GM20431 (cell line): ENCODE results near the gene ZNF792.
"Not testable (repeated sequence)": the region's sequence is repeated elsewhere in the genome, so short reads cannot be mapped to it uniquely, and the experiment has no call there.

Experiments
- in situ Hi-C: fragments of 300-500 bp; cut with MseI, MboI; formaldehyde crosslinking; loops from one replicate; pipeline ENCODE4 v1.15.0; 2020; ENCODE audit warnings: low sequenced_read_pairs; ENCODE audit not compliant: unreplicated experiment

Gene ZNF792

GRCh38 chr19:34976611-34977010, 12.6 kb upstream of the ZNF792 start:
- in situ Hi-C loops = loop anchor here (10.0 kb wide), 1 partner anchor 48 kb away; no protein-coding TSS in a partner anchor

GRCh38 chr19:34975056-34975455, 11.0 kb upstream of the ZNF792 start:
- in situ Hi-C loops = loop anchor here (10.0 kb wide), 1 partner anchor 50 kb away; no protein-coding TSS in a partner anchor

GRCh38 chr19:34974646-34975045, 10.6 kb upstream of the ZNF792 start:
- in situ Hi-C loops = loop anchor here (10.0 kb wide), 1 partner anchor 50 kb away; no protein-coding TSS in a partner anchor

- in situ Hi-C loops = loop anchor here (10.0 kb wide), 1 partner anchor 53 kb away; no protein-coding TSS in a partner anchor
Observed at GRCh38 chr19:34972163-34972705, 8.2 kb upstream of the ZNF792 start.

GRCh38 chr19:34970185-34970780, 6.3 kb upstream of the ZNF792 start:
- in situ Hi-C loops = loop anchor here (10.0 kb wide), 1 partner anchor 55 kb away; no protein-coding TSS in a partner anchor

GRCh38 chr19:34969721-34970120, 5.7 kb upstream of the ZNF792 start:
- in situ Hi-C loops = loop anchor here (10.0 kb wide), 1 partner anchor 55 kb away; no protein-coding TSS in a partner anchor

- in situ Hi-C loops = no loop called here
Observed at GRCh38 chr19:34967551-34967950, 3.5 kb upstream of the ZNF792 start.

GRCh38 chr19:34965505-34965904, 1.5 kb upstream of the ZNF792 start:
- in situ Hi-C loops = not testable (repeated sequence)

- in situ Hi-C loops = no loop called here
Observed at GRCh38 chr19:34964598-34964997, 569 bp upstream of the ZNF792 start.

- in situ Hi-C loops = no loop called here
Observed at GRCh38 chr19:34962687-34963572, 1.1 kb downstream of the ZNF792 start.

- in situ Hi-C loops = no loop called here
Observed at GRCh38 chr19:34961775-34962686, 2.0 kb downstream of the ZNF792 start.

- in situ Hi-C loops = no loop called here
Observed at GRCh38 chr19:34960940-34961679, 2.9 kb downstream of the ZNF792 start.

- in situ Hi-C loops = no loop called here
Observed at GRCh38 chr19:34960103-34960805, 3.8 kb downstream of the ZNF792 start.

- in situ Hi-C loops = no loop called here
Observed at GRCh38 chr19:34959021-34959420, 5.0 kb downstream of the ZNF792 start.

GRCh38 chr19:34957830-34958751, 5.9 kb downstream of the ZNF792 start:
- in situ Hi-C loops = no loop called here

GRCh38 chr19:34953092-34953491, 10.9 kb downstream of the ZNF792 start:
- in situ Hi-C loops = no loop called here

GRCh38 chr19:34943861-34944573, 20.0 kb downstream of the ZNF792 start:
- in situ Hi-C loops = no loop called here
